CD4-positive, alpha-beta T cell treated with Interferon gamma for 1 hour (primary cell): ENCODE data around the gene ABLIM1.
"Not testable (repeated sequence)": the region's sequence is repeated elsewhere in the genome, so short reads cannot be mapped to it uniquely, and the experiment has no call there.

Experiments used
- DNase-seq: peaks from one replicate; pipeline ENCODE4 v3.0.0-alpha.2; 2020

Gene ABLIM1

DNA sequence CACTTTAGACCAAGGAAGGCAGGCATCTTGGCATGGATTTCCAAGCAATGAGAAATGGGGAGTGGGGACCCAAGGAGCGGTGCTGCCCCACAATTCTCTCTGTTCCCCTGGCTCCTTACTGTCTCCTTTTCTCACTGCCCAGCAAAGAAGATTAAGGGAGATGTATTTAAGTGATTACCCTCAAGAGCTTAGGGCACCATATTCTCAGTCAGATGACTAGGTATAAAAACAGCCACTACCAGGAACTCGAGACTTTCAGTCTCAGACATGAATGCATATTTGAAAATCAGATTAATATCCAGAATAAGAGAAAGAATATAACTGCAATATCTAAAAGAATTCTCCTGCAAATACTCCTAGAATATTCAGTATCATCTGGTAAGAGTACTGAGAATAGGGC, at the start of gene ABLIM1:
TSS of gene ABLIM1 (minus strand) at position 101 of the 400 bp plus-strand sequence. CDS start at position 26, 75 bp downstream.
- no peak for DNase-seq

DNA sequence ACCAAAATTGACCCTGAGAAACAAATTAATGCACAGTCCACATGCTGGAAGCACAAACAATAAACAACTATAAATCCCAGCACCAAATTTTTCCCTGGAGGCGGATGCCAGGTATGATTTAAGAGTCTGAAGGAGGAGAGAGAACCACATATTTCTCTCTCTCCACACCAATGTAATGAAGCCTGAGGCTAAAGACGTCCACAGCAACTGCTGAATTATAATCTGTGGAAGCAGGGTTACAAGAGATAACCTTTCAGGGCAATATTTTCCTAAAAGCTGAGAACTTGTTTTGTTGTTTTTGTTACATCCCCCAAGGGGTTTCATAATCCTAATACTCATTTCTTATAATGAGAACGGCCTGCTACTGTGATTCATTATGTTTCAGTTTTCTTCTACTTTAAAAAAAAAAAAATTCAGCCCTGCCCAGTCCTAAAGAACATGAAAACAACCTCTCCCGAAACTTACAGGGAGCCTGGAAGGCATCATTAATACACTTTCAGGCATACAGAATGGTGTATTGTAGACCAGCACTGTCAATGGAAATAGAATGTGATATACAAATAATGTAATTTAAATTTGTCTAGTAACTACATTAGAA, 48.5 kb upstream of the ABLIM1 start:
- DNase-seq, result no peak

DNA sequence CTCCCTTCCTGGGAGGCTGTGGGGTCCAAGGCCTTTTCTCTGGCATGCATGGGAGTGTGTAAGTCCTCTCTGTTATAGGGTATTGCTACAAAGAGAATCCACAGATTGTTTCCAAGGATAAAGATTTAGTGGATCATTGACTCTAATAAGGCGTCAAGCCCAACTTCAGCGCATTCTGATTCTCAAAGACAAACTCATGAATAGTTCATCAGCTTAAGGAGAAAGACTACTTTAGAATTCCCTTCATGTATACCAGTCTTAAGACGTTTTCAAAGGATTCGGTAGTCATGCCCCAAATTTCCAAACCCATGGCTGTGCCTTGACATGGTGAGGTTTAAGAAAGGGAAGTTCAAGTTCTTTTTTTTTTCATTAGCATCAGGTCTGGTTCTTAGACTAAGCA, 46.6 kb upstream of the ABLIM1 start:
- DNase-seq, result no peak

DNA sequence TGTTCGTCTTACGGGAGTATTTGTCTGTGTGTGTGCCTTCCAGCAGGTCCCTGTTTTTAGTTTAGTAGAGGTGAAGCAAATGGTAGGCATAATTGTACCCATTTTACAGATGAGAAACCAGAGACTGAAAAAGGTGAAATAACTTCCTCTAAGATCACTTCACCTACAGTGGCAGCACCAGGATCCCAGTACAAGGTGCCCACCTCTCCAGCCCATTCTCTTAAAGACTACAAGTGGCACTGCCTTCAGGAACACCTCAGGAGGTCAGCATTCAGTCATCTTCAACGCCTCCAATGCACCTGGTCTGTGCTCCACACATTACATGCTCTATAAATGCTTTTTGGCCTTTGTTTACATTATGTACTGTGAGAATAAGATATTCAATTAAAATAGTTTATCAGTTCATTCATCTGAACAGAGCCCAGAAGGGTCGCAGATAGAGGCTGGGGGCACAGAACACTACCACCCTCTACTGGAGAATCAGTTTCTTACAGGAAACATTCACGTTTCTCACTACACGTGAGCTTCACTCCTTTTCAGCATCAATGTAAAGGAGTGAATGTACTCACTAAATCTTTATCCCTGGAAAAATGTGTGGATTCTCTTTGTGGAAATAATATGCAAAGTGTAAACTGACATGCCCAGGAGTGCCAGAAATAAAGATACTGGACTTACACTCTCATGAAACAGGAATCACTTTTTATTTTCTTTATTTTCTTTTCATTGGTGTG, 45.5 kb upstream of the ABLIM1 start:
- no peak for DNase-seq

DNA sequence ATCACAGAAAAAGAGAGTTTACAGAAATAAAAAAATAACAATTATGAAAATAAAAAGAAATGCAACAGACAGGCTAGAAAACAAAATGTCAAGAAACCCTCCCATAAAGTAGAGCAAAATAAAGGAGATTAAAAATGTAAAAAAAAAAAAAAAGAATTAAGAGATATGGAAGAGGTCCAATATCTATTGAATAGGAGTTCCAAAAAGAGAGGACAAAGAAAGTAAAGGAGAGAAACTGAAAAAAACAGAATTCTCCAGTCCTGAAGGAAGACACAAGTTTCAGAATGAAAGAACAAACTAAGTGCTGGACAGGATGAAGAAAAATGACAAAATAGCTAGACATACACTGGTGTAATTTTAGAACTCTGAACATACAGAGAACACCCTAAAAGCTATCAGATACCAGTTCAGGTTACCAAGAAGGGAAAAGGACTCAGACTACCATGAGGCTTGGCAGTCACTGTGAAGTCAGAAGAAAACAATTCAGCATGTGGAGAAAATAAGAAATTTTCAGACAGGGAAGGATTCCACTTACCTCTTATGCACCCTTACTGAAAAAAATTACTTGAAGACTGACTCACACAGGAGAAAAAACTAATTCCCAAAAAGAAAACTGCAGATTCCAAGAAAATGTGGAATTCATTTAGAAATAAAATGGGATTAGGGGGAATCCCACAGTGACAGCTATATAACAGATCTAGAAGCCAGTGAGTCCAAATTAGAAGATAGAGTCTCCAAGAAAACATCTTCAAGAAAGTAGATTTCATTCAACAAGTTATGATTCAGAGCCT, 40.4 kb upstream of the ABLIM1 start:
- no peak for DNase-seq

DNA sequence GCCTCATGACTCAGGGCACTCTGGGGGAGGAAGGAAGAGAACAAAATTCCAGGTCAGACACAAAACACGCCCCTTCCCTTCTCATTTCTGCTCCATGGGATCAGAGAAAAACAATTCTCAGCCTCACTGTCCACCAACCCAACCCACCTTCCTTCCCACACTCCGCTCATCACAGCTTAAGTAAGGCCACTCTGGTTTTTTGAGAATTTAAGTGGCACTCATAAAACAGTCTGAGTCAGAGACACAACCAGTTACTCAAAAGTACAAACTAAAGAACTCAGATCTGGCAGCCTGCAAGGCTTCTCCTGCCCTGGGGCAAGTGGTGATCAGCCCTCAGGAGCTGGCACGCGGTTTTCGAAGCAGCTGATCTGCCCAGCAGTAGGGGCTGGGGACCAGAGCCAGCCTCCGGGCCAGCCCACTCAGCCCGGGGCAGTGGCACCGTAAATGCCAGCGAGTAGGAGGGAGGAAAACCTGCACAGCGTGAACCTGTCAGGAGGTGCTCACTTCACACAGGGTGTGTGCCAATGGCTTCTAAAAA, 39.1 kb upstream of the ABLIM1 start:
- DNase-seq, result no peak

DNA sequence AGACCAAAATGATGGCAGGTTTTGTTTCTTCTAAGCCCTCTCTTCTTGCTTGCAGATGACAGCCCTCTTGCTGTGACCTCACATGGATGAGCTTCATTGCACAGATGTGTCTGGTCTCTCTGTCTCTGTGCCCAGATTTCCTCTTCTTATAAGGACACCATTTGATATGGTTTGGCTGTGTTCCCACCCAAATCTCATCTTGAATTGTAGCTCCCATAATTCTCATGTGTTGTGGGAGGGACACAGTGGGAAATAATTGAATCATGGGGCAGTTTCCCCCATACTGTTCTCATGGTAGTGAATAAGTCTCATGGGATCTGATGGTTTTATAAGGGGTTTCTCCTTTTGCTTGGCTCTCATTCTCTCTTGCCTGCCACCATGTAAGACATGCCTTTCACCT, 38.2 kb upstream of the ABLIM1 start:
- DNase-seq, result not testable (repeated sequence)

DNA sequence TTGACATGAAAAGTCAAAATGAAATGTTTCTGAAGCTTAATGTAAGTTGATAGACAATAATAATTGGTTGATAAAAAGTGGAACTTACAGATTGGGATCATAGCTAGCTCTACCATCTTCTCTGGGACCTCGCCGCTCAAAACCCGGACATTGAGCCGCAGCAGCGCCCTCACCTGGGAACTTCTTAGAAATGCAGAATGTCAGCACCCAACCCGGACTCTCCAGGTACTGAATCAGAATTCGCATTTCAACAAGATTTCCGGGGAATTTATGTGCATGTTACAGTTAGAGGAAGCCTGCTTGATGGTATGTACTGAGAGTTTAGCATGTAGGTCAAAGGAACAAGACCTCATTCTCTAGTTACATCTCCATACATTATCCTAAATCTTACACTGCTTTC, 36.7 kb upstream of the ABLIM1 start:
- no peak for DNase-seq

DNA sequence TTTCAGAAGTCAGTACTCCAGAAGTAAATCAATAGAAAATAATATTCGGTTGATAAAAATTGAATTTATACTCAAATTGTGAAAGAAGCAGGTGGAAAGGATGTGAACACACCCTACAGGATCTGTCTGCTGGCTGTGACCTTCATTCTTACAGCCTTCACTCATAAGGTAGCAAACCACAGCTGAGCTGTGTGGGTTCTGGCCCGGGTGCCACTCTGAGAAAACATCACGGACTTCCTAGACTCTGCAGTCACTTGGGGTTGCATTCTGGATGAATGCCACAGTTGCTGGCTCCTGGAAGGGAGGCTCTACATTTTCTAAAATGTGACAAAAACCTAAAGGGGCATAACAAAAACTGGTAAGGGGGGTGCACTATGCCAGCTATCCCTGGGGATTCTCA, 36.0 kb upstream of the ABLIM1 start:
- DNase-seq, result no peak

DNA sequence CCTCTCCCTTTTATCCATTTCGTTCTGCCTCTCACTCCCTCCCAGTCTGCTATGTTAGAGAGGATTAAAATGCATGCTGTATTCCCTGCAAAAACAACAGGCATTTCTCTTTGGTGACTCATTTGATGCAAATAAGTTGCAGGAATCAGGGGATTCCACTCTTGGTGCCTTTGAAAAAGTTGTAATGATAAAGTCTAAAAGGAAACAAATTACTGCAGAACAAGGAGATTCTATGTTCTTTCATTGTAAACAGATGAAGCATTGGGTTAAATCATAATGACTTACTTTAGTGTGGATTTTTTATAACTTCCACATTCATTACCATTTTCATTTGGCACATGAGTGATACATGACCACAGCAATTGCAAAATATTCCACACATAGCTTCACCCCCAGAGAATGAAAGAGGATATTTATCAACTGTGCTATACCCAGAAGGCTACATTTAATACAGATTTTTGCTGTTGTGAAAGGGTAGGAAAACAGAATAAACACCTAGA, 33.4 kb upstream of the ABLIM1 start:
- DNase-seq, result no peak

DNA sequence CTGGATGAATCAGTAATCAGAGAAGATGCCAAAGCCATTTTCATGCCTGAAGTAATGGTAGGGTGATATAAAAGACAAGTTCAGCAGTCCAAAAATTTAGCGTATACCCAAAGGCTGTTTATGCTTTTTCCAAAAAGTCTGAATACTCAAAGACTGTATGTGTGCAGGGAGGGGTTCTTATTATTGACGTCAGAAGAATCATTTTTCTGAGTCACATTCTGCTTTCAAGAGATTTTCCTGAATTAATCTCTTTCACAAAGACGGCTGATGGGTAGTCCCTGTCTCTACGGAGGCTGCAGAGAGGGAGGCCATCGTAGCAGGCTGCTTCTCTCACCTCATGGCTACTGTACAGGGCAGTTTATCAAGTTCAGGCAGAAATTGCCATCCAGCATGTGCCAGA, 30.7 kb upstream of the ABLIM1 start:
- no peak for DNase-seq

DNA sequence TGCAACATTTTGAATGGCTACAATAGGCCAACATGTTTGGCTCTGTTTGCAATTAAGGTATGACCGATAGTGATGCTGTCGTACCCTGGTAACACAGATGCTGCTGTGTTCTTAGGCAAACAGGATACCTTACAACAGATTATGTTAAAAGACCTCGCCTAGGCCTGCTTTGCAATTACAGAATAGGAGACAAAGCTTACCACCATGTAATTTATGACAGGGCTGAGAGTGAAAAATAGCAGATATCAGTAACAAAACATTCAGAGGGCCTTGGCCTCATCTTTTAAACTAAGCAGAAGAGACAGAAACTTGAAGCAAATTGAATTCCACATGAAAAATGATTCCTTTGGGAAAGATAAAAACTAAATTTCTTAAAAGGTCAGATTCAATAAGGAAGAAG, 29.4 kb upstream of the ABLIM1 start:
- DNase-seq, result no peak

DNA sequence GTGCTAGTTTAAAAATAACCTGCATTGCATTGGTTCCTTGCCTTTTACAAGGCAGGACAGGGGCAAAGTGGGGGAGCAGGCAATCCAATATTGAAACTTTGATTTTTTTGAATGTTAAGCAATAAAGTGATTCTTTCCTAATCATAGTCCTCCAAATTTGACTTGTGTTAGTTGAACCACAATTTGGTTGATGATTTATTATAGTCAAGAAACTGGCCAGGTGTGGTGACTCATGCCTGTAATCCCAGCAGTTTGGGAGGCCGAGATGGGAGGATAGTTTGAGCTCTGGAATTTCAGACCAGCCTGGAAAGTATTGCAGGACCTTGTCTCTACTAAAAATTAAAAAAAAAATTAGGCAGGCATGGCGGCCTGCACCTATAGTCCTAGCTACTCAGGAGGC, 27.9 kb upstream of the ABLIM1 start:
- no peak for DNase-seq

DNA sequence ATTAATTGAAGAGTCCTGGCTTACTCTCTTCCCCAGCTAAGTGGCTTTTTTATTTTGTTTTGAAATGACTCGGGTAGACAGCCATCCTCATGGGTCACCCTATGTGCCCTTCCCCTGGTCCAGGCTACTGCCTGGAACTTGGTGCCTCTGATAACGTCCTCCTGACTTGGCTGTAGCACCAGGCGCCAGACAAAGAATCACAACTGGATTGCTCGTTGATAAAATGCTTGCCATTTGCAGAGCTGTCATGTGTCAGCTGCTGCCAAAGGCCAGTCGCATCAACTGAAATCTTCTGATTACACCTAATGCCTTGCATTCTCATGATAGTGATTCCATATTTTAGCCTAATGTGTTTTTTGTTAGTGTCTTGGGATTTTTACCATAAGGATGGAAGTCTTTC, 27.4 kb upstream of the ABLIM1 start:
- DNase-seq, result no peak

DNA sequence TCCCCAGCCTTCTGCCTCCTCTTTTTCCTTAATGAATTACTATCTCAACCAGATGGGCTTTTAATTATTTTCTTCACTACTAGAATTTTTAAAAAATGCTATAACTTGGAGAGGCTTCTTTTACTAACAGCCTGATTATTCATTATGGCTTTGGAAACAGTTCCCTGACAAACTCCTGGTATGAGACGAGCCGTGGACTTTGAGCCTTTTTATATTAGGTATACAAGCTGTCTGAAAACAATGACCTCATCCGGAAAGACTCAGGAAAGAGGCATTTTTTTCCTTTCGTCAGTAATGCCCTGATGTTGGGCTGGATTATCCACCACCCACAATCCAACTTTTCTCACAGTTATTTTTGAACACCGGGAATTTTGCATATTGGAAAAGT, 26.7 kb upstream of the ABLIM1 start:
- no peak for DNase-seq

DNA sequence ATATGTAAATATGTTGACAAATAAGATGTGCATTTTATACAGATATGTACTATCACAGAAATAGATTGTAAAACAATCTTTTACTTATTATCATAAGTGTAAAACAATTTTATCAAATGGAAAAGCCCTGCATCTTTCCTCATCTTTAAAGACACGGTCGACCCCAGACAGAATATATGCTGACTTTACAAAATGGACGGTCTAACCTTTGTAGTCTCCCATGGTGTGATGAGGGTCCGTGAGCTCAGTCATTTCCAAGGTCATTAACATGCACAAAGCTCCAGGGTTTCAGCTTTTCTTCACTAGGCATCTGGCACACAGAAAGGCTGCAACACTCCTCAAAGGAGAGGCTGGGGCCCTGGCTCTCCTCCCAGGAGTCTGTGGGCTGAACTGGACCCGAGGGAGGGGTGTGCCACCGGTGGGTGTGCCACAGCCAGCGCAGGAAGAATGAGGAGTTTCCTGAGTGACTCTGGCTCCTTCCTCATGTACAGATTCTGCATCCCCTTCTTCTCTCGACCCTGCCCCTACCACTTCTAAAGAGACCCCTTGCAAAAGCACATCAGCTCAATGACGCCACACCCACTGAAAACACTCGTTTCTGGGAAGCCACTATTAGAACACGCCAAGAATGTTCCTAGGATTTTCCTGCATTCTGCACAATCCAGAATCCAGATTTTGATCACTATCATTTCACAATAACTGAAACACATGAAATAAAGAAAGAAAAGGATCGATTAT, 26.2 kb upstream of the ABLIM1 start:
- DNase-seq, result no peak

DNA sequence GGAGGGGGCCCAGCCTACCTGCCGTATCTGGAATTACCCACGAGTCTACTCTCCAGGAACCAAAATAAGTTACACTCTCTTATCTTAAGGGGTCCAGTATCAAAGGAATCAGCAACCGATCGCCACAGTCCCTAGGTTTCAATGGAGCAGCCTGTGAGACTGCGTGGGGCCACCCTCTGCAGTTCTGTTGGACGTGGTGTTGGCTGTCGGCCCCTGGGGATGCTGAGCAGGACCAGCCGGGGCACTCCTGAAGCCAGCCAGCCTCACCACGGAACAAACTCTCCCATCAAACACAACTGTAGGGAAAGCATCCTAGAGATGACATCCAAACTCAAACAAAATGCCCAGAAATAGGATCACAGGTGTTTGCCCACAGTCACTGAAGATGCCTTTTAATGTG, 25.5 kb upstream of the ABLIM1 start:
- no peak for DNase-seq

DNA sequence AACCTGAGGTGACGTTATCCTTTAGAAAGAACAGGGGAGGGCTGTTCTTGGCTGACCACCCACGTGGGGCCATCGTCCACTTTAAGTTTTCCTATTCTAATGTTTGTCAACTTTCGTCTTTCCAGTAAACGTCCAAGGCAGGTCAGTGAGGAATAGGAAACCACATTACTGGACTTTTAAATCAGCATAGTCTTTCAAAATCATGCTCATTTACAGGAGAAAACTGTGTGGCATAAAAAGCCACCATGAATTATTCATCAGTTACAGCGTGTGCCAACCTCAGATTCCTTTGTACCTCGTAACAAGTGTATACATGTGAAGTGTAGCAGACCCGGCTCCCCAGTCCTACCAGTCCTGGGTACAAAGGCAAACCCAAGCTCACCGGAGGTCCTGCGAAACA, 25.1 kb upstream of the ABLIM1 start:
- no peak for DNase-seq

DNA sequence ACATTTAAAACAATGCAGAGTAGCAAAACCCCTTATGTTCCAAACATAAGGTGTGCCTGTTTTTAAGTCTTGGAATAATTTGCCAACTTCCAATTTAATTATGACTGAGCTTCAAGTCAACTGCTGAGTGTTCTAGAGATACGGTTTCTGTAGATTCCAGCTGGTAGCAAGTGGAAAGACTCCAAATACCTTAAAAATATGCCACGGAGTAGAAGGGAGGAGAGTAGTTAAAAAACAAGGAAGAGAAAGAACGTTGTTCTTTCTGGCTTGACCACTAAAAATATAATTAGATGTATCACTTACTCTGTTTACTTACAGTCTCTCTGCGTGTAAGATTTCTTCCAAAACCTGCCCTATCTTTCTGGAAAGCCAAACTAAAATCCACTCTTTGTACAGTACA, 24.5 kb upstream of the ABLIM1 start:
- no peak for DNase-seq

DNA sequence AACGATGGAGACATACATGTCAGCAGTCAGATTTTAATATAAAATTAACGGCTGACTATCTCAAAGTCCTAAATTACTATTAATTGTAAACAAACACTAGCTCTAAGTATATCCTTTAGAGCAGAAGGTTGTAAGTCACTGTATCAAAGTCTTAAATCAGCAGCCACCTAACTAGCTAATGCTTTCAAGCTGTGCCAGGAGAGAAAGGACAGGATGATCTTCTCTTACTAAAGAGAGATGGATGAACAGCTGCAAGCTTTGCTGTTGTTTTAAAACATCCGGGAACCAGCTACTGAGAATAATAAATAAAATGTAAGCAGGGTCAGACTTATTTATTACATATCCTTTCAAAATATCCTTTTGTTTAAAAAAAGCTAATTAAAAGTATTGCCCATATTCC, 24.0 kb upstream of the ABLIM1 start:
- DNase-seq, result no peak

DNA sequence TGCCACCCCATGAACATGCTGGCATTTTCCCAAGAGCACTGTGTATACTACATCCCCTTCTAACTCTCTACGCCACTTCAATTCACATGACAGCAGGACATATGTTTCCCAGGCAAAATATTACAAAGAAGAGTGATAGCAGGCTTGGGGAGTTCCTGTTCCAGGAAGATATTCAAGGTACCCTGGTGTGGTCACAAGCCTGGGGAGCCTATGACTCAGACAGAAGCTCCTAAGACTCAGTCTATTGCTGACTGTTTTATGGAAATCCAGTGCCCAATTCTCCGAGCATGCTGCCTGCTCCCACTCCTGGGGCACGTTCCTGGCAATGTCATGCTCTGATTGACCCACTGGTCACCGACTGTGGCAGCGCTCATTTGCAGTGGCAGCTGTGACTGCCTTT, 23.5 kb upstream of the ABLIM1 start:
- DNase-seq, result no peak

DNA sequence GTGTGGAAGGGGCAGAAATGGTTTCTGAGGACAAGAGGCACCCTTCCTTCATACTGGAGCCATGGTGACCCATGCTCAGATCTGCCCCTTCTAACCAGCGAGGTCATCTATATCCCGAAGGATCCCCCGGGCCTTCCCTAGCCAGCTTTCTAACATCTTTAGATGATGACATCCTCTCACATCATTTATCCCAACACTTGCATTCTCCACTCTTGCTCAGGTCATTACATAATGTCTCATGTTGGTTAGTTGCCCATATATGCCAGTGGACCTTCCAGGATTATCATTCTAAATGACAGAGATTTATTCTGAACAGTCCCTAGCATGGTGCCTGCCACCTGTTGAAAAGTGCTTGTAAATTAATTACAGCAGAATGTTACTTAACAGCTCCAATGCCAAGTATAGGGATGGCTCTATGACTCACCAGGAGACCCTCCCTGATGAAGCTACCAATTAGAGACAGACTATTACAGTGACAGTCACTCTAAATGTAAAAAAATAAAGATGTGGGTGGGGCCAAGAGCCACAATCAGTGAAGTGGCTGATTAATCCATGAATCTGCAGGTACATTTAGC, 22.6 kb upstream of the ABLIM1 start:
- no peak for DNase-seq

DNA sequence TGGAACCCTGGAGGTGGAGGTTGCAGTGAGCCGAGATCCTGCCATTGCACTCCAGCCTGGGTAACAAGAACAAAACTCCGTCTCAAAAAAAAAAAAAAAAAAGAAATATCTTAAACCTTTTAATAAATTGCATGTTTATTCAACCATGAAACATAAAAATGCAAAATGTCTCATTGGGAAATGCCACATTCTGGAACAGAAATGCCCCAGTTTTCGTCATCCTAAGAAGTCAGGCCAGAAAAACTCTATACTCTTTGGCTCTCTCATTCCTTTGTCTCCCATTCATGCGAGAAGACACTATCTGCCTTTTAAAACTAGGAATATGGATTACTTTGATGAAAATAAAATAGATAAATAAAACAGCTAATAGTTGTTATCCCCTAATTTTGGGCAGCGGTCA, 21.5 kb upstream of the ABLIM1 start:
- DNase-seq, result no peak
